ENCODE measurements around the gene ADCY9. TPM values are rescaled to one million over a fixed set of nuclear protein-coding genes. Genes with fewer than 3 reads are reported as not detected.

The ADCY9 gene
- total RNA-seq, 1 experiment from 2014 or later, result 4.7 TPM

- Histone ChIP-seq H2AK5ac (ENCODE audit: insufficient read length, low read length) (no peak overlapping the region), H3K9me3 (ENCODE audit: control insufficient read depth, low read depth, low read length) (no peaks in the 10 kb centered on the region), H3K23me2 (ENCODE audit: insufficient read length, low read depth, low read length, poor library complexity, severe bottlenecking) (peaks cover 7% of the 10 kb centered on the region), H3K56ac (ENCODE audit: insufficient read length, low read depth, low read length) (no peak overlapping the region), H4K5ac (ENCODE audit: insufficient read length, low read depth, low read length) (no peak overlapping the region), H3K23ac (ENCODE audit: insufficient read length, low read depth, low read length) (no peak overlapping the region), H3K4me2 (ENCODE audit: insufficient read depth, insufficient read length, low read length) (peak overlapping the region; percentile 7), H3K9ac (ENCODE audit: extremely low read depth, insufficient read length, low read length) (no peak overlapping the region), H3T11ph (ENCODE audit: low read length) (no peak overlapping the region), H2BK5ac (ENCODE audit: insufficient read length, low read length) (no peak overlapping the region), H4K8ac (replicated peaks; ENCODE audit: insufficient read length, low read depth, low read length) (no peak overlapping the region), H2AFZ (ENCODE audit: low read length) (no peak overlapping the region), H3K4me1 (ENCODE audit: insufficient read depth, low read length) (no peaks in the 10 kb centered on the region), H4K20me1 (ENCODE audit: control insufficient read depth, insufficient read depth, insufficient read length) (no peaks in the 10 kb centered on the region), H4K91ac (ENCODE audit: insufficient read length, low read depth, low read length) (no peak overlapping the region), H2BK120ac (ENCODE audit: low read depth, low read length, poor library complexity, severe bottlenecking) (no peak overlapping the region), H2BK12ac (ENCODE audit: insufficient read length, low read depth, low read length) (no peak overlapping the region), H3K79me2 (ENCODE audit: insufficient read depth, low read length) (no peaks in the 10 kb centered on the region), H3K14ac (ENCODE audit: insufficient read depth, low read length) (no peak overlapping the region), H3K27ac (ENCODE audit: insufficient read length, low read depth, low read length) (no peak overlapping the region), H3K4ac (ENCODE audit: low read depth, low read length) (no peak overlapping the region), H3K79me1 (ENCODE audit: insufficient read depth, low read depth, low read length, poor library complexity, severe bottlenecking) (no peaks in the 10 kb centered on the region), H3K18ac (ENCODE audit: insufficient read length, low read depth, low read length) (no peak overlapping the region), H3K27me3 (ENCODE audit: insufficient read depth, low read length) (no peaks in the 10 kb centered on the region; the same call in 1 of the 2 replicates), H2BK15ac (ENCODE audit: low read depth, low read length) (no peak overlapping the region), H2BK20ac (ENCODE audit: low read depth, low read length, poor library complexity, severe bottlenecking) (no peak overlapping the region)
- no peak for DNase-seq
- no peak for TF ChIP-seq CTCF (conservative IDR thresholded peaks at IDR 0.05)
- H3K9me3 Mint-ChIP-seq, result 0 out of 5 replicates have a peak, but pooled peaks cover 0 to 2% of the 10 kb centered on the region in 2 experiments
- no peak overlapping the region for H3K27ac Mint-ChIP-seq
- H3K4me1 Mint-ChIP-seq, result peaks cover 22 to 32% of the 10 kb centered on the region in 2 experiments
- peaks cover 54% of the 10 kb centered on the region for H3K27me3 Mint-ChIP-seq (ENCODE audit: low read depth)
- peaks cover 0 to 9% (median 2%) of the 10 kb centered on the region in 3 experiments; a peak in 2 of 7 replicates for H3K36me3 Mint-ChIP-seq (ENCODE audit: insufficient read depth in 1 of 3, low read depth in 3 of 3)
- peak overlapping the region; percentile 65 to 81 for H3K4me3 Mint-ChIP-seq
- no CpG with 5 or more reads among the region's 71 CpGs for WGBS (ENCODE audit: extremely low coverage, insufficient read length, low lambda C conversion rate)
Measured at GRCh38 chr16:4115949-4116318, 308 bp downstream of the ADCY9 start.

All from H9 (cell line).